SH-SY5Y (cell line): ENCODE results near the gene GPR156.

Source experiments
- GATA2 ChIP-seq: IDR thresholded peaks from 2 replicates; pipeline ENCODE4 v1.6.1; 2011; ENCODE audit warnings: mild to moderate bottlenecking, low read depth, low read length
- GATA3 ChIP-seq: IDR thresholded peaks from 2 replicates; pipeline ENCODE4 v1.6.1; 2011; ENCODE audit warnings: low read depth, mild to moderate bottlenecking, low read length, moderate library complexity

- TF ChIP-seq GATA3: no peak
- TF ChIP-seq GATA2: no peak
These were observed 165.0 kb downstream of the GPR156 start for GRCh38 chr3:120119846-120120510.
